Activated effector memory CD4-positive, alpha-beta T cell treated with Interleukin-2 at 50 U/mL for 16 hours (primary cell): Measurements from ENCODE around the gene PDE7B.
"Not testable (repeated sequence)": the region's sequence is repeated elsewhere in the genome, so short reads cannot be mapped to it uniquely, and the experiment has no call there.

Experiments
- DNase-seq: peaks from one replicate; pipeline ENCODE4 v3.0.0-alpha.2; 2020

The PDE7B gene

GRCh38 chr6:136077834-136078576 is 226.5 kb downstream of the PDE7B start:
- DNase-seq: no peak

GRCh38 chr6:136079701-136080565 is 228.4 kb downstream of the PDE7B start:
- DNase-seq: no peak

DNA sequence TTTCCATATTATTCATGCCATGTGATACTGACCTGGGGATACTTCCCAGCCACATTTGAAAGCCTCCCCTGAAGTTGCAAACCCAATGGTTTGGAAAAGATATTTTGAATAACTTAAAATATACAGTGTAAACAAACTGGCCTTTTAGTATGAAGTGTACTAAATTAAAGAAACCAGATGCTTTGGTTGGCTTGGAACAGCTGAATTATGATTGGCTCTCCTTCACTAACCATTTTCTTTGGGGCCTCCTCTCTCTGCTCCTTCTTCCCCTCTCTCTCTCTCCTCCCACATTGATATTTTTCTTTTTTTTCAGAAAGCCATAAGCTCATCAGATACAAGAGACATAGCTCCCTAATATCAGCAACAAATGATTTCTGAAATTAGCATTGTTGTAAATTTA is 232.0 kb downstream of the PDE7B start:
- DNase-seq: no peak

- DNase-seq: no peak
Observed at GRCh38 chr6:136084403-136084802, 232.9 kb downstream of the PDE7B start.

DNA sequence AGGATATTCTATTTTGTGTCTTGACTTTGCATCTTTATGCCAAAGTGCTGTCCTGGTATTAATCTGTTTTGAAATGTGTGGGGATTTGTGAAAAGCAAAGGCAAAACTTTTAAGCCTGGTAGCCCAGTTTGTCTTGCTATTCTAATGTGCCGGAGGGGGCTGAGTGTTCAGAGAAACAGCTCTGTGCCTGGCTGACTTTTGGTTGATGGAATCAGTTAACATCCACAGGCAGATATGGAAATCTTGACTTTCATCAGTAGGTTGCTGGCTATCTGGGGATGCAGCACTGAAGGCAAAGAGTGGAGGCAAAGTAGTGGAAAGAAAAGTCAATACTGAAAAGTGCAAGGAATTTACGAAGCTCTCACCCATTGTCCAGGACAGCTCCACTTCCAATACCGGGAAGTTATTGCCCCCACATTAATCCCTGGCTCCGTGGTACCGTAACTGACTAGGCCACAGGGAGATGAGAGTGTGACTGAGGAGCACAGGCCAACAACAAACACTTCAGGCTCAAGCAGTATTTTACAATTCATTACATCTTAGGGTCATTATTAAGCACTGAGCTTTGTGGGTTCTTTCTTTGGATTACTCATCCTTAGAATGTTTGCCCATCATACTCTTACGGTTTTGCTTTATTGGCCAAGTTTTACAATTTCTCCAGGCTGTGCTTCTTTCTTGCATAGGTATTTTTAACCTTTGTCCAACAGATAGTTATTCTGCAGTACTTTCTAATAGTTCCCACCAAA is 234.0 kb downstream of the PDE7B start:
- DNase-seq: no peak

DNA sequence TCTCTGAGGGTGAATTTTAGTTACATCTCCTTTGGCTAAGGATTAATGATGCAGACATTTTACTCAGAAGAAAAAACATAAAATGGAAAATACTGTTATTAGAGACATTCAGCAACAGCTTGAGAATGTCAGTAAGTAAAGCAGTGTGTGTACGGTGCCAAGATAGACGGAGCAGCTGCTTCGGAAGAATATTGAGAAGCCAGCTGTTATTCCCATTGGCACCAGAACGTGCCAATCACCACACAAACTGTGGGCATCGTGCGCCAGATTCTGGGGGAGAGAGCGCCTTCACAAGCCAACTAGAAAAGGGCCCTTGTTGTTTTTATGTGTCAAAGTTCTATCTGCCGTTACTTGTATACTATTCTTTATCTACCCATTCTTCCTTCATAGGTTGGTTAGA is 235.2 kb downstream of the PDE7B start:
- DNase-seq: no peak

- DNase-seq: no peak
Observed at GRCh38 chr6:136087986-136088385, 236.5 kb downstream of the PDE7B start.

GRCh38 chr6:136088693-136089092 is 237.2 kb downstream of the PDE7B start:
- DNase-seq: no peak

GRCh38 chr6:136089876-136090275 is 238.4 kb downstream of the PDE7B start:
- no peak for DNase-seq

DNA sequence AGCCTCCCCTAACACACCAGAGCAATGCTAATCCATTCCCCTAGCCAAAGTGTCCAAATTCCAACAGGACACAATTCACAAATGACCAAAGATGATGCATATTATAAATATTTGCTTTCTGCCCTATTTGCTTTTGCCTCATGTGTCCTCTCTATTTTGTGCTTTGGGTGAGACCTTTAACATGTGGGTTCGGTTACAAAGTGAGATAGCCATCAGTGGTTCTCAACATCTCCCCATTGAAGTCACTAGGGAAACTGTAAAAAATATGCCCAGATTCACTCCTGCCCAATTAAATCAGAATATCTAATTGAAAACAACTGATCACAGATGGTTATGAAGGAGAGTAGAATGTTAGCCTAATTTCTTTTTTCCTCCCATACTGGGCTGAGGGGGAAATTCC is 239.4 kb downstream of the PDE7B start:
- no peak for DNase-seq

DNA sequence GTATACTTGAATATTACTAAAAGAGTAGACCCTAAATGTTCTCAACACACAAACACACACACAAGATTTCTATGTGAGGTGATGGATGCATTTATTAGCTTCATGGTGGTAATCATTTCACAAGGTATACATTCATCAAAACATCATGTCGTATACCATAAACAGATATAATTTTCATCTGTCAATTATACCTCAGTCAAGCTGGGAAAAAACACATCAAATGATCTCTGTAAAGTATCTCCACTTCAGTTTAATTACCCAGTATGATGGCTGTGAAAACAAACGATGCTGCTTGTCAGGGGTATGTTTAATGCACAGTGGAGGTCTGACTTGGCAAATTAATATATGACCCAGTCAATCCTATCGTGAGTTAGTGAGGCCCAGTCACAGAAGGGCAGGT is 241.4 kb downstream of the PDE7B start:
- DNase-seq: no peak

- DNase-seq: no peak
Observed at GRCh38 chr6:136093835-136094234, 242.3 kb downstream of the PDE7B start.

- DNase-seq: no peak
Observed at GRCh38 chr6:136094812-136095211, 243.3 kb downstream of the PDE7B start.

- DNase-seq: no peak
Observed at GRCh38 chr6:136095986-136096385, 244.5 kb downstream of the PDE7B start.

DNA sequence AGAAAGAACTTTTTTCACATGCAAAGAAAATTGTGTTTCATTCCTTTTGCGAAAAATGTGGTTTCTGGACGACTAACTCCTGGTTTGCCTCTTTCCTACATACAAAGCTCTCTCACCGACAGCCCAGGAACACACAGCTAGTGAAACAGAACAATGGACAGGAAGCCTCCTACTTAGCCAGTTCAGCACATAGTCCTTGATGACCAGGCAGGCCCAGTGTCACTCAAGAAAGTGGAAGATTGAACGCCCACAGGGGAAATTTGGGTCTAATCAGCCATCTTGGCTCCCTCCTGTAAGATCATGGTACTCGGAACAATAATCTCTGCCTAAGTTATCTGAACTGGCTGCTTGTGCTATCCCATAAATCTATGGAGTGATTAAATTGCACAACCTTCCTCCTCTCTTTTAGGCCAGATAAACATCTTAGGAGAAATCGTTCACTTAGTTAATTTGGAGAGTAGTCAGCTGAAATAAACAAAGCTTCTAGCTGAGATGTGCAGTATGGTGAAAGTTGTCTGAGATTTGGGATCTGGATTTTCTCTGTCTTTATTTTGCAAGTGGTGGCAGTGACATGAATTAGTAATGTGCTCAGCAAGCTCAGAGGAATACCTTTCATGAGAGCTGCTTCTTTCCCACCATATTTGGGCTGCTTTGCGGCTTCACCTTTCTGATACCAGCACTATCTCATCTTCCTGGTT is 251.6 kb downstream of the PDE7B start:
- no peak for DNase-seq

DNA sequence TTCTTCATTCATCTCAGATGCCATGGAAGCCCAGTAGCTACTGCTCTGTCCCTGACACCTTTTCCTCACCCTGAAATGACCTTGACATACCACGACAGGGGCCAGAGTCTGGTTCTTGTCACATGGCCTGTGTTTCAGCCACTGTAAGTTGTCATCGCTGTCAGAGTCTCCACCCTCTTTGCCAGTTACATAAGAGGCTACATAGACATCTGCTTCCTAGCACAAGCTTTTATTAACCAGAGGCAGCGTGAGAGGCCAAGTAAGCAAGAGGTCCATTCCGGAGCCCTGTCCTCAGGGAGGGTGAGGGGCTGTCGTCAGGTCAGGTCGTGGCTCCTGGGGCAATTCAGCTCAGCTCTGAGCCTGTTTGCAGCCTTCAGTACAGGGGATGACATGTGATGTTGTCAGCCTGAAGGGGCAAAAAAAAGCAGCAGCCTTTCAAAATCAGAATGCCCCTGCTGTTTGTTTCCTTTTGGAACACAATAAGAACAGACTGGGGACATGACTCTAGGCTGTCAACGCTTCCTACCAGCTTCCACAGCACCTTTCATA is 252.3 kb downstream of the PDE7B start:
- DNase-seq: no peak

DNA sequence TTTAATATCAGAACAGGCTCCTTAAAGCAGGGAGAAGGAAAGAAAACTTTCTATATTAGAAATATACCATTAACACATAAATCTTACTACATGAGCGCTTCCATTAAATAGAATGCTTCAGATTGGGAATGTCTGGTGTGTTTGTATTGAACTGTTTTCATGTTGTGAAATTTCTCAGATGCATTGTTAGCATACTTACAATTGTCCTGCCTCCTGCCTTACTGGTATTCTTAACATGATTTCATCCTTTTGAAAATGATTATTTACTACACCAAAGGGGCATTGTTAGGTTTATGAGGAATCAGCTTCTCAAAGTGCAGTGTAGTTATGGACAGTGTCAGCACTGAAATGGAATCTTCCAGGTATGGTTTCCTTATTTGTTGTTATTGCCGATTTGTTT is 253.1 kb downstream of the PDE7B start:
- DNase-seq: no peak

GRCh38 chr6:136105797-136106196 is 254.3 kb downstream of the PDE7B start:
- not testable (repeated sequence) for DNase-seq

DNA sequence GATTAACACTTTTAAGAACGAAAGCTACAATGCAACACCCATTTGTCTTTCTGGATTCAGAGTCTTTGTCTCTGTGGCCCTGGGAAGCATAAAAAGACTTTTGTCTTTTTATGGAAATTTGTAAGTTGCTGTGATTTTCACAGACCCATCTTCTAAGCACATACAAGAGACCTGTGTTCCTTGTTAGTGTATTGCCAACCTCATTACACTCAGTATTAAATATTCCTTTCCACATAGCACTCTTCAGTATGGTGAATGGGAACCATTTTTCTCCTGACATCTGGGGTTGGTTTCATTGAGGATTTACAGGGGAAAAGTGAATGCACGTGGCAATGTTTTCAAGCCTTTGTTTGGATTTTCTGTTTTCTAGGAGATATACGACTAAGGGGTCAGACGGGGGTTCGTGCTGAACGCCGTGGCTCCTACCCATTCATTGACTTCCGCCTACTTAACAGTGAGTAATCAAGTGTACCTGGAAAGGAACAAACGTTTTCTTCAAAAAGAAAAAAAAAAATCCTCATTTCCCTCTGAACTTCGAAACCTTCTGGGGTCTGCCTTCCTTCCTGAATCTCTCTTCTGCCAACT is 257.0 kb downstream of the PDE7B start:
- no peak for DNase-seq

DNA sequence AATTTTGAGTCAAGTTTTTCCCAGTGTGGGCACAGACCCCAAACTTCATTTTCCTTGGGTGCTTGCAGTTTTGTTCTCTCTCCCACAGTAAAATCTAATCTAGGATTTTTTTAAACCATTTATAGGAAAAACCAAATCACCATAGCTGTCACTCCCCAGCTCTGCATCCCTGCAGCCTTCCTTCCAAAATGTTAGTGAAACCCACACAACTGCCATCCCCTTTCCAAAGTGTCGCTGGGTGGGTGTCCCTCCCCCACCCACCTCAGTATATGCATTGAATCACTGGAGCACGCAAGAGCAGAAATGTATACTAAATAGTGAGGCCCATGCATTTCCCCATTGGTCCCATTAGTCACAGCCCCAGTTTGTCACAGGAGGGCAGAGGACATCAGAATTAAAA is 260.3 kb downstream of the PDE7B start:
- no peak for DNase-seq

DNA sequence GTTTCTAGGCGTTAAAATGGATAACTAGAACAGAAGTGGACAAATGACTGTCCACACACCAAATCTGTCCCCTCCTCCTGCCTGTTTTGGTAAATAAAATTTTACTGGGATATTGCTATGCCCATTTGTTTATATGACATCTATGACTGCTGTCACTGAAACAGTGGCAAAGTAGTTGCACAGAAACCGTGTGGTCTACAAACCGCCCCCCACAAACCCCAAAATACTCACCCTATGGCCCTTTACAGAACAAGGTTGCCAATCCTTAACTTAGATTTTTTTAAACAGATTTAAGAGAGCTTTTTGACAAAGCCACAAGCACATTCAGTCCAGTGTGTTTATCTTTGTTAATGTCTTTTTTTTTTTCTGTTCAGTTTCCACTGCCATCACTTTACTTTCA is 260.8 kb downstream of the PDE7B start:
- no peak for DNase-seq

DNA sequence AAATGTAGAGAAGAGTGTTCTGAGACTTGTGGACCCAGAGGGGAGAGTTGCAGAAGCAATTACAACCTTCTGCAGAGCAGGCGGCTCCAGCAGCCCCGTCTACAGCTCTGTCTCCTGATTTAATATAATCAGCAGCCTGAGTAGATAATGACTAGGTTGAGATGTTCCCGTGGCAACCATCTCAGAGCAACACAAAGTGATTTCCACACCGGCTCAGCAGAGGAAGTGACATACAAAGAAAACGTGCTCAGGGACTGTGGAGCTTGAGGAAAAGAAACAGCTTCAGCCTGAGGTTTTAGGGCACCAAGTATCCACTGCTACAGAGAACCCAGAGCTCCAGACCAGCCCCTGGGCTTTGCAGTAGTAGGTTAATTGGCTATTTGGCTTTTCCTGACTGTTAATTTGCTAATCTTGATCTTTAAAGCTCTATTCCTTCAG is 262.3 kb downstream of the PDE7B start:
- no peak for DNase-seq
